Kidney (tissue), 14 donors: ENCODE results near the gene ST6GALNAC4. TPM values are rescaled to one million over a fixed set of nuclear protein-coding genes. Genes with fewer than 3 reads are reported as not detected.

Source experiments
- DNase-seq, 5 donors: peaks; one replicate each; pipeline ENCODE4 v3.0.0-alpha.2; 2013 to 2020
- FAIRE-seq: peaks from 2 replicates; lab custom pipeline; 2012; peaks lifted over from hg19 to GRCh38; lab: Jason Lieb, UNC
- H3K27ac ChIP-seq, 2 donors: one replicate each; pipeline ENCODE4 v1.7.0; 2013; ENCODE audit warnings: low read depth in 2 of 2, low read length in 2 of 2, inconsistent platforms in 1 of 2
- H3K27me3 ChIP-seq: one replicate; pipeline ENCODE4 v1.7.1; 2013; ENCODE audit warnings: low read length, inconsistent platforms; ENCODE audit not compliant: control insufficient read depth, insufficient read depth
- H3K36me3 ChIP-seq, 3 donors: one replicate each; pipeline versions ENCODE4 v1.7.0 to v1.7.1; 2013; ENCODE audit warnings: low read length in 3 of 3, control low read depth in 1 of 3, inconsistent platforms in 1 of 3; ENCODE audit not compliant: insufficient read depth in 3 of 3, control insufficient read depth in 2 of 3
- H3K4me1 ChIP-seq, 3 donors: one replicate each; pipeline versions ENCODE4 v1.7.0 to v1.7.1; 2013; ENCODE audit warnings: low read length in 3 of 3, inconsistent platforms in 1 of 3, low read depth in 1 of 3; ENCODE audit not compliant: control insufficient read depth in 2 of 3, insufficient read depth in 2 of 3
- H3K4me3 ChIP-seq, 3 donors: one replicate each; pipeline versions ENCODE4 v1.7.0 to v1.8.1; 2013; ENCODE audit warnings: low read length in 3 of 3, control low read depth in 1 of 3, inconsistent platforms in 1 of 3
- H3K9ac ChIP-seq, 3 donors: one replicate each; pipeline versions ENCODE4 v1.7.0 to v1.7.1; 2013; ENCODE audit warnings: low read length in 3 of 3, control low read depth in 1 of 3, inconsistent platforms in 1 of 3
- H3K9me3 ChIP-seq, 3 donors: one replicate each; pipeline versions ENCODE4 v1.7.0 to v1.7.1; 2013; ENCODE audit warnings: low read length in 3 of 3, control low read depth in 1 of 3, inconsistent platforms in 1 of 3; ENCODE audit not compliant: control insufficient read depth in 2 of 3, insufficient read depth in 1 of 3
- intact Hi-C: fragments of 100-400 bp; cut with DNase I; formaldehyde crosslinking; loops from one replicate; pipeline ENCODE4 v1.11.1; 2022
- polyA plus RNA-seq: library from polyadenylated mRNA; stranded (reverse); fragments of 350-450 nt; fragmentation: Illumina TruSeq; extraction: RNeasy Lipid Tissue Mini Kit (QIAGEN cat#74804); gene quantifications from one replicate; pipeline ENCODE4 v1.2.3, GENCODE V29; 2014; ENCODE audit warnings: low read depth, low replicate concordance; ENCODE audit not compliant: insufficient read depth
- total RNA-seq: library from RNA; stranded (reverse); fragmentation: NEBNext Ultra II Directional; extraction: Animal tissue kit (Norgen Biotek cat#: 25700); gene quantifications from one replicate; pipeline ENCODE4 v1.2.1, GENCODE V29; 2021
- TF ChIP-seq, protein P1 (sequence below): IDR thresholded peaks from 3 replicates; pipeline ENCODE4 v1.5.1; 2012; ENCODE audit warnings: mild to moderate bottlenecking, moderate library complexity, borderline replicate concordance; ENCODE audit not compliant: insufficient read depth; ENCODE audit errors: extremely low read depth
- donor health status: control.
- donor health status: control.
- donor health status: control.
- donor health status: control.
- donor health status: control.
- donor health status: DM: yes; HTN: yes; CAD: no.
- donor health status: Normal renal cell carcinoma (clear cell type).

Gene ST6GALNAC4
- total and polyA plus RNA-seq, 2 donors from 2014 or later = 31.4 to 31.6 TPM

DNA sequence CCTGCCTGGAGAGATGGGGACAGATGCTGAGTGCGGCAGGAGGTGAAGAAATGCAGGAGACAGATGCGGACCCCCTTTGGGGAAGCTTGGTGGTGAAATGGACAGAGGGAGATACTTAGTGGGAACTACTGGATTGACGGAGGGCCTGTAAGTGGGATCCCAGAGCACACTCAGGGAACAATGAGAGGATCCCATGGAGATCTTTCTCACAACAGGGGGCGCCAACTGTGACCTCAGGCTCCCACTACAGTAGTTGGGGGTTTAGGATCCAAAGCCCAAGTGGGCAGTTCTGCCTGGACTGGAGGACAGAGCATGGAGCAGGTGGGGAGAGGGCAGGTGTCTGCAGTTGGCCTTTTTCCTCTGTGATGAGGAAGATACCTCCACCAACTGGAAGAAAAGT lies 17.4 kb upstream of the ST6GALNAC4 start:
- Histone ChIP-seq H3K27me3 (peaks cover 2% of the 10 kb centered on the region), H3K4me1 (peaks cover 0 to 37% (median 13%) of the 10 kb centered on the region in 3 donors), H3K36me3 (no peaks in the 10 kb centered on the region), H3K9me3 (no peaks in the 10 kb centered on the region), H3K9ac (no peak overlapping the region), H3K4me3 (no peak overlapping the region), H3K27ac (no peak overlapping the region)
- DNase-seq (peak in 1 of 5 donors; percentile 31), FAIRE-seq (no peak)
- TF ChIP-seq, protein P1, sequence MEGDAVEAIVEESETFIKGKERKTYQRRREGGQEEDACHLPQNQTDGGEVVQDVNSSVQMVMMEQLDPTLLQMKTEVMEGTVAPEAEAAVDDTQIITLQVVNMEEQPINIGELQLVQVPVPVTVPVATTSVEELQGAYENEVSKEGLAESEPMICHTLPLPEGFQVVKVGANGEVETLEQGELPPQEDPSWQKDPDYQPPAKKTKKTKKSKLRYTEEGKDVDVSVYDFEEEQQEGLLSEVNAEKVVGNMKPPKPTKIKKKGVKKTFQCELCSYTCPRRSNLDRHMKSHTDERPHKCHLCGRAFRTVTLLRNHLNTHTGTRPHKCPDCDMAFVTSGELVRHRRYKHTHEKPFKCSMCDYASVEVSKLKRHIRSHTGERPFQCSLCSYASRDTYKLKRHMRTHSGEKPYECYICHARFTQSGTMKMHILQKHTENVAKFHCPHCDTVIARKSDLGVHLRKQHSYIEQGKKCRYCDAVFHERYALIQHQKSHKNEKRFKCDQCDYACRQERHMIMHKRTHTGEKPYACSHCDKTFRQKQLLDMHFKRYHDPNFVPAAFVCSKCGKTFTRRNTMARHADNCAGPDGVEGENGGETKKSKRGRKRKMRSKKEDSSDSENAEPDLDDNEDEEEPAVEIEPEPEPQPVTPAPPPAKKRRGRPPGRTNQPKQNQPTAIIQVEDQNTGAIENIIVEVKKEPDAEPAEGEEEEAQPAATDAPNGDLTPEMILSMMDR = no peak
- intact Hi-C loops = no loop called here

DNA sequence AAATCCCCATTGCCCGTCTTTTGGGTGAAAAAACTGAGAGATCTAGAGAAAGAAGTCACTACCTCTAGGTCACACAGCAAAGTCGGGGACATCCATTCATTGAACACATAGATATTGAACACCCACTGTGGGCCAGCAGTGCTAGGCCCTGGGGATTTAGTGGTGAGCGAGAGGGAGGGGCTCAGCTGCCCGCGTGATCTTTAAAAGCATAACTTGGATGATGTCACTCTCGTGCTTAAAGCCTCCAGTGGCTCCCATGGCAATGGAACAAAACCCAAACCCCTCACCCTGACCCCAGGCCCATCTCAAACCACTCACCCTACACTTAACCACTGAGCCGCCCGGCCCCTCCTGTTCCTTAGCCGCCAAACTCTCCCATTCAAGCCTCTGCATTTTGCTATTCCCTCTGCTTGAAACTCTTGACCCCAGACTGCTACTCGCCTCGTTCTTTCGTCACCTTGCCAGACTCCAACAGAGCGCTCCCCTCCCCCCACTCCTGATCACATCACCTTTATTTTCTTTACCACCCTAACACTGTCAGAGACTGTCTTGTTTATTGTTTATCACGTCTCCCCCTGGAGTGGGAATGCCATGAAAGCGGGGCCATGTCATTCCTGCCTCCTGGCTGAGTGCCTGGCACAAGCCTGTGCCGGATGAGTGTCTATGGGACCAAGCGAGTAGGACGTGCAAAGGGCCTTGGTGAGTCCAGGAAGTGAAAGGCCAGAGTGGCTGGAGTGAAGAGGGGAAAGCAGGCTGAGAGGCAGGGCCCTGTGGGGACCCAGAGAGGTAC lies 14.4 kb upstream of the ST6GALNAC4 start:
- Histone ChIP-seq H3K27ac (no peak overlapping the region), H3K9ac (no peak overlapping the region), H3K4me3 (peak overlapping the region in 1 of 3 donors; percentile 35), H3K4me1 (peaks cover 0 to 33% (median under 1%) of the 10 kb centered on the region in 3 donors), H3K36me3 (no peaks in the 10 kb centered on the region), H3K9me3 (no peaks in the 10 kb centered on the region), H3K27me3 (peaks cover 4% of the 10 kb centered on the region)
- TF ChIP-seq, protein P1 = no peak
- DNase-seq = peak in 3 of 5 donors; percentile 35 to 78 (median 48)
- intact Hi-C loops = no loop called here
- FAIRE-seq = no peak

DNA sequence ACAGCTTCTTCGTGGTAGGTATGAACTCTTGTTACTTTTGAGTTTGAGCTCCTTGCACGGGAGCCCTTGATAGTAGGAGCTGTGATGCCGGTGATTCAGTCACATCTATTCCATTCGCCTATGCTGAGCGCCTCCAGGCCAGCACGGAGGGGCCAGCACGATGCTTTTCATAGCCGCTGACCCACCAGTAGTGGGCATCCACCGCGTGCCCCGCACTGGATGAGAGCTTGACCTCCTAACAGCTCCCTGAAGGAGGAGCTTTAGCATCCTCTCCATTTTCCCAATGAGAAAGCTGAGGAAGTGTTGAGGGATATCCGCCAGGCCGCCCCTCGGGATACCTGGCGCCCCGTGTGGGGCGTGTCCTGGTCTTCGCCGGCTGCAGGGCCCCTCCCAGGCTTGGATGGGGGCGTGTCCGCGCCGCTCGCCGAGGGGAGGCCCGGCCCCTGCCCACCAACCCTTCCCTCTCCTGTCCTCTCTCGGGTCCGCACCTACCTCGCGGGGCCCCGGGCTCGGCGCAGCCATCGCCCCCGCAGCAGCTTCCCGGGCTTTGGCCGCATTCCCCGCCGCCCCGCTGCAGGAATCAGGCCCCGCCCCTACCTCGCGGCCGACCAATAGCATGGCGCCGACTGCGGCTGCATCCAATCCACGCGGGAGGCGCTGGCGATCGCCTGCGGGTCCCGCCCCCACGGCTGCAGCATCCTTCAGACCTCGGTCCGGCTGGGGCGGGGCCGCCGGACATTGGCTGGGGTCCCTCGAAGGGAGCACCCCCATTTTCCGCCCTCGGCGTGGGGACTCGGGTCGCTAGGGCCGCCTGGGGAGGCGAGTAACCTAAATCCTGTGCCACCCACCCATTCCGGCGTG lies 13.6 kb upstream of the ST6GALNAC4 start, which contains the start of gene PIP5KL1:
TSS of gene PIP5KL1 (minus strand) at position 547 of the 861 bp plus-strand sequence. CDS start at position 522, 25 bp downstream.
- Histone ChIP-seq H3K4me1 (peaks cover 0 to 27% (median 0%) of the 10 kb centered on the region in 3 donors), H3K9ac (no peak within 1 kb of the TSS), H3K36me3 (no peaks in the 10 kb centered on the region), H3K4me3 (peak within 1 kb of the TSS; percentile 16 to 35 (median 24)), H3K27ac (no peak within 1 kb of the TSS), H3K9me3 (no peaks in the 10 kb centered on the region), H3K27me3 (peaks cover 4% of the 10 kb centered on the region)
- DNase-seq (peak; percentile 86 to 93 (median 91)), FAIRE-seq (no peak)
- intact Hi-C loops = no loop called here
- TF ChIP-seq, protein P1 = no peak
